Measurements from ENCODE around the gene ACSS1. TPM values are rescaled to one million over a fixed set of nuclear protein-coding genes. Genes with fewer than 3 reads are reported as not detected.

Gene ACSS1
- 2.3 and 2.4 TPM in 2 replicates for total RNA-seq (2014; rRNA removed)
- Bru-seq, nascent RNA = percentile 46 among the genes with signal in this experiment
- percentile 38 among the genes with signal in this experiment for BruChase-seq, experiment 1, labeled RNA remaining after a 6-hour chase
- BruChase-seq, experiment 2, labeled RNA remaining after a 2-hour chase = percentile 46 among the genes with signal in this experiment
- long read RNA-seq, full-length matches to known transcripts = 13 of 36 reads
- long read RNA-seq, partial matches to known transcripts = 2 of 36 reads
- long read RNA-seq, other reads (novel, unspliced or antisense) = 21 of 36 reads

GRCh38 chr20:25058051-25058846, at the start of gene ACSS1:
Gene ACSS1 (minus strand): TSS chr20:25058139. CDS start chr20:25058102, 37 bp downstream.
- CTCF ChIA-PET = interaction anchor here (1.0 to 1.7 kb wide), 2 partner anchors 63 to 65 kb away, joined by 3 to 11 read pairs; no protein-coding TSS in a partner anchor
- Histone ChIP-seq H4K20me1 (ENCODE audit: low read length) (no peaks in the 10 kb centered on the region), H3K4me2 (ENCODE audit: low read length) (peak within 1 kb of the TSS; percentile 93), H3K27me3 (ENCODE audit: low read length) (peaks cover 21% of the 10 kb centered on the region), H3K4me1 (ENCODE audit: insufficient read depth, low read length) (peaks cover 26% of the 10 kb centered on the region), H2AFZ (ENCODE audit: low read length) (peak within 1 kb of the TSS; percentile 93), H3K9me3 (ENCODE audit: low read length) (no peaks in the 10 kb centered on the region), H3K9ac (ENCODE audit: low read length) (peak within 1 kb of the TSS; percentile 43), H3F3A (ENCODE audit: low read length, unreplicated experiment) (no peaks in the 10 kb centered on the region), H3K4me3 (ENCODE audit: low read length) (peak within 1 kb of the TSS; percentile 86), H3K9me2 (replicated peaks; ENCODE audit: low read length) (no peaks in the 10 kb centered on the region), H3K27ac (ENCODE audit: low read length) (no peak within 1 kb of the TSS), H3K36me3 (ENCODE audit: low read depth, low read length) (no peaks in the 10 kb centered on the region), H3K79me2 (ENCODE audit: low read length) (no peaks in the 10 kb centered on the region)
- no TSS peak for BruUV-seq (replicated peaks)
- POLR2A ChIA-PET (ENCODE audit: unreplicated experiment) = no interaction called here
- DNase-seq (peak; percentile 31), ATAC-seq (peak; percentile 52)
- intact Hi-C loops (cut with micrococcal nuclease) = no loop called here
- TF ChIP-seq EZH2 (IDR thresholded peaks at IDR 0.05; ENCODE audit: low read length, unreplicated experiment) (no peak), CTCF (conservative IDR thresholded peaks at IDR 0.05; ENCODE audit: low read depth, low read length) (no peak), EZH2phosphoT487 (IDR thresholded peaks at IDR 0.05; ENCODE audit: borderline replicate concordance, low read length) (no peak)

GRCh38 chr20:25103526-25103925, 45.6 kb upstream of the ACSS1 start:
- no peak for ATAC-seq
- CTCF ChIA-PET = no interaction called here
- intact Hi-C loops (cut with micrococcal nuclease) = no loop called here

More at GRCh38 chr20:25103526-25103925, 45.6 kb upstream of the ACSS1 start:
- no TSS peak for BruUV-seq (replicated peaks)
- H3K9ac ChIP-seq (ENCODE audit: low read length) = no peak overlapping the region
- H3F3A ChIP-seq (ENCODE audit: low read length, unreplicated experiment) = no peaks in the 10 kb centered on the region
- H3K36me3 ChIP-seq (ENCODE audit: low read depth, low read length) = no peaks in the 10 kb centered on the region
- peaks cover 5% of the 10 kb centered on the region; the same call in 1 of the 2 replicates for H3K4me1 ChIP-seq (ENCODE audit: insufficient read depth, low read length)
- TF ChIP-seq CTCF (conservative IDR thresholded peaks at IDR 0.05; ENCODE audit: low read depth, low read length) (no peak), EZH2 (IDR thresholded peaks at IDR 0.05; ENCODE audit: low read length, unreplicated experiment) (no peak), EZH2phosphoT487 (IDR thresholded peaks at IDR 0.05; ENCODE audit: borderline replicate concordance, low read length) (no peak)
- H4K20me1 ChIP-seq (ENCODE audit: low read length) = no peaks in the 10 kb centered on the region
- H3K4me2 ChIP-seq (ENCODE audit: low read length) = no peak overlapping the region
- POLR2A ChIA-PET (ENCODE audit: unreplicated experiment) = no interaction called here
- DNase-seq = no peak
- no peak overlapping the region for H3K27ac ChIP-seq (ENCODE audit: low read length)
- H2AFZ ChIP-seq (ENCODE audit: low read length) = no peak overlapping the region
- peaks cover 4% of the 10 kb centered on the region; the same call in 1 of the 2 replicates for H3K27me3 ChIP-seq (ENCODE audit: low read length)
- no peak overlapping the region for H3K4me3 ChIP-seq (ENCODE audit: low read length)
- no peaks in the 10 kb centered on the region for H3K9me2 ChIP-seq (replicated peaks; ENCODE audit: low read length)
- H3K79me2 ChIP-seq (ENCODE audit: low read length) = no peaks in the 10 kb centered on the region
- no peaks in the 10 kb centered on the region for H3K9me3 ChIP-seq (ENCODE audit: low read length)
